GM19468 (cell line): ENCODE results near the gene VPS18.
"Not testable (repeated sequence)": the region's sequence is repeated elsewhere in the genome, so short reads cannot be mapped to it uniquely, and the experiment has no call there.

Source experiments
- ATAC-seq: cut with Tn5 transposase; IDR thresholded peaks from one replicate; pipeline ENCODE4 v1.9.1; 2021; ENCODE audit warnings: mild to moderate bottlenecking, moderate library complexity, moderate number of reproducible peaks; ENCODE audit not compliant: unreplicated experiment; ENCODE audit errors: extremely low read depth

VPS18 gene, protein sequence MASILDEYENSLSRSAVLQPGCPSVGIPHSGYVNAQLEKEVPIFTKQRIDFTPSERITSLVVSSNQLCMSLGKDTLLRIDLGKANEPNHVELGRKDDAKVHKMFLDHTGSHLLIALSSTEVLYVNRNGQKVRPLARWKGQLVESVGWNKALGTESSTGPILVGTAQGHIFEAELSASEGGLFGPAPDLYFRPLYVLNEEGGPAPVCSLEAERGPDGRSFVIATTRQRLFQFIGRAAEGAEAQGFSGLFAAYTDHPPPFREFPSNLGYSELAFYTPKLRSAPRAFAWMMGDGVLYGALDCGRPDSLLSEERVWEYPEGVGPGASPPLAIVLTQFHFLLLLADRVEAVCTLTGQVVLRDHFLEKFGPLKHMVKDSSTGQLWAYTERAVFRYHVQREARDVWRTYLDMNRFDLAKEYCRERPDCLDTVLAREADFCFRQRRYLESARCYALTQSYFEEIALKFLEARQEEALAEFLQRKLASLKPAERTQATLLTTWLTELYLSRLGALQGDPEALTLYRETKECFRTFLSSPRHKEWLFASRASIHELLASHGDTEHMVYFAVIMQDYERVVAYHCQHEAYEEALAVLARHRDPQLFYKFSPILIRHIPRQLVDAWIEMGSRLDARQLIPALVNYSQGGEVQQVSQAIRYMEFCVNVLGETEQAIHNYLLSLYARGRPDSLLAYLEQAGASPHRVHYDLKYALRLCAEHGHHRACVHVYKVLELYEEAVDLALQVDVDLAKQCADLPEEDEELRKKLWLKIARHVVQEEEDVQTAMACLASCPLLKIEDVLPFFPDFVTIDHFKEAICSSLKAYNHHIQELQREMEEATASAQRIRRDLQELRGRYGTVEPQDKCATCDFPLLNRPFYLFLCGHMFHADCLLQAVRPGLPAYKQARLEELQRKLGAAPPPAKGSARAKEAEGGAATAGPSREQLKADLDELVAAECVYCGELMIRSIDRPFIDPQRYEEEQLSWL

DNA sequence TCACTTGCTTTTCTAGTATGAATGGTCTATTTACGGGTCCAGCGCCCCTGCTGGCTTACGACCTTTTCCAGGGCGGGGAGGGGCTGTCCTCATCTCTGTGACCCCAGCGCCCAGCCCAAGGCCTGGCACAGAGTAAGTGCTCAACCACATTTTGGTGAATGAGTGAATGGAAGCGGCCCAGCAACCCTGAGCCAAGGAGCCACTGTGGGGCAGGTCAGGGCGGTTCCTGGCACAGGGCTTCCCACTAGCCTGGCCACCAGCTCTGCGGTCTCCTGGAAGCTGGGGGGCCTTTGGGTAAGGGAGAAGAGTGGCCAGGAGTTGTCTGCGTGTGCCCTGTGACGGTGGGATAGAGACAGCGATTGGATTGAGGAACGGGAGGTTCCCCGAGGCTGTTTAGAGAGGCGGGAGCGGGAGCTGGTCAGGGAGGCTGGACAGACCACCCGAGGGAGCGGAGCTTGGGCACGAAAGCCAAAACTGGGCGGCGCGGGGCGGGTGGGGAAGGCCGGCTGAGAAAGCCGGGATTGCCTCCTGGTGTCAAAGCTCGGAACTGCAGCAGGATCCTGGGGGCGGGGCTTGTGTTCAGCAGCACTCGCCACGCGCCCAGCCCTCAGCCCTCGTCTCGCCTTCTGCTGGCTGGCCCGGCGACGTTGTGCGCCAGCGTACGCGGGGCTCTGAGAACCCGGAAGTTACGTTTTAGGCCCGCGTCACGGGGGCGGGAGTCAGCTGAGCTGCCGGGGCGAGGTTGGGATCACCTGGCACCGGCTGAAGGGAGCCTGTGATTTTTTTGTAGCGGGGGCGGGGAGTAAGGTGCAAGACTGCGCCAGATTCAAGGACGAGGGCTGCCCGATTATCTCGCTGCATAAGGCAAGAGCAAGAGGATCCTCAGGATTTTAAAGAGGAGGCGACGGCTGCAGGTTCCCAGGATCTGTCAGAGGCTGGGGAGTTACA is at the start of gene VPS18:
VPS18 (plus strand) TSS at position 718 of the 948 bp plus-strand sequence. CDS start 319 bp downstream, outside the sequence.
- ATAC-seq = peak; percentile 82

GRCh38 chr15:40844696-40845030 is 49.6 kb upstream of the VPS18 start:
- ATAC-seq = no peak

DNA sequence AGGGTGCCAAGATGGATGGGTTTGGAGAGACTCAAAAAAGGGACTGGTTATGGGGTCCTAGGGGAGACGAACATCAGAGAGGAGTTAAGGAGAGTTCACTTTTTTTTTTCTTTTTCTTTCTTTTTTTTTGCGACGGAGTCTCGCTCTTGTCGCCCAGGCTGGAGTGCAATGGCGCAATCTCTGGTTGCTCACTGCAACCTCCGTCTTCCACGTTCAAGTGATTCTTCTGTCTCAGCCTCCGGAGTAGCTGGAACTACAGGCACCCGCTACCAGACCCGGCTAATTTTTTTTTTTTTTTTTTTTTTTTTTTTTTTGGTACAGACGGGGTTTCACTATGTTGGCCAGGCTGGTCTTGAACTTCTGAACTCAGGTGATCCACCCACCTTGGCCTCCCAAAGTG is 49.2 kb upstream of the VPS18 start:
- ATAC-seq = no peak

GRCh38 chr15:40845511-40846284 is 48.6 kb upstream of the VPS18 start:
- no peak for ATAC-seq

DNA sequence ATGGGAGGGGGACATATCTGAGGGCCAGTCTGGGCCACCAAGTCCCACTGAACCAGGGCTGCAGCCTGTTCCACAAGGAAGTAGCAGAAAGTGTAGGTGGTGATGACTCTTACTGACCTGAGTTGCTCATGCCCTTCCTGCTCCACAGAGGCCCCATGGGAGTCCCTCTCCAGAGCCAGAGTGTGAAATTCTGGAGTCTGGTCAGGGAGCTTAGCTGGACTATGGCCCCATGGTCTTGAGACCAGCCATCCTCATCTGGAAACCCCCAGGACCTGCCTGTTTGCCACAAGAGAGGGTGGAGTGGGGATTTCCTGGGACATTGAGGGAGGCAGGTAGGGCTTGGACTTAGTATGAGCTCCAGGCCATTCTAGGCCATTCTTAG is 47.4 kb upstream of the VPS18 start:
- ATAC-seq = no peak

- no peak for ATAC-seq
These were observed 46.9 kb upstream of the VPS18 start for GRCh38 chr15:40847223-40847961.

GRCh38 chr15:40850576-40851112 is 43.6 kb upstream of the VPS18 start:
- ATAC-seq = no peak

- no peak for ATAC-seq
These were observed 41.7 kb upstream of the VPS18 start for GRCh38 chr15:40852529-40852928.

- ATAC-seq = no peak
These were observed 40.9 kb upstream of the VPS18 start for GRCh38 chr15:40853241-40853890.

- no peak for ATAC-seq
These were observed 40.1 kb upstream of the VPS18 start for GRCh38 chr15:40854161-40854560.

DNA sequence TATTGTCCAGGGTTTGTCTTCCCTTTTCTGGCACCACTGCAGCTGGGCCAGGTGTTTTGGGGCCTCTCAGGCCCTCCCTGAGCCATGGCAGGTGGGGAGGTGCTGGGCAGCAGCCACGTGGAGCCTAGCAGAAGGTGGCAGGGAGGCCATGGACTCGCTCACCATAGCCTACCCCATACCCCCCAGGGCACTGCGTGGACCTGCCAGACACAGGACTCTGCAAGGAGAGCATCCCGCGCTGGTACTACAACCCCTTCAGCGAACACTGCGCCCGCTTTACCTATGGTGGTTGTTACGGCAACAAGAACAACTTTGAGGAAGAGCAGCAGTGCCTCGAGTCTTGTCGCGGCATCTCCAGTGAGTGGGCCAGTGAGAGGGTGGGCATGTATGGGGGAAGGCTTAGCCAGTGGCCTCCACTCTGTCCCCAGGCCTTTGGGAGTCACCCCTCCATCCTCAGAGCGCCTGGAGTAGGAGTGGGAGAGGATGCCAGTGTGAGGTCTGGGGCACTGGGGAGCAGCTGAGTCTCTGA is 38.5 kb upstream of the VPS18 start:
- ATAC-seq = no peak

DNA sequence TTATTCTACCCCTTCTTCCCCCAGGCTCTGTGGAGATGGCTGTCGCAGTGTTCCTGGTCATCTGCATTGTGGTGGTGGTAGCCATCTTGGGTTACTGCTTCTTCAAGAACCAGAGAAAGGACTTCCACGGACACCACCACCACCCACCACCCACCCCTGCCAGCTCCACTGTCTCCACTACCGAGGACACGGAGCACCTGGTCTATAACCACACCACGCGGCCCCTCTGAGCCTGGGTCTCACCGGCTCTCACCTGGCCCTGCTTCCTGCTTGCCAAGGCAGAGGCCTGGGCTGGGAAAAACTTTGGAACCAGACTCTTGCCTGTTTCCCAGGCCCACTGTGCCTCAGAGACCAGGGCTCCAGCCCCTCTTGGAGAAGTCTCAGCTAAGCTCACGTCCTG is 37.5 kb upstream of the VPS18 start:
- no peak for ATAC-seq

- no peak for ATAC-seq
These were observed 36.5 kb upstream of the VPS18 start for GRCh38 chr15:40857601-40858341.

GRCh38 chr15:40858706-40859105 is 35.5 kb upstream of the VPS18 start:
- ATAC-seq = no peak

DNA sequence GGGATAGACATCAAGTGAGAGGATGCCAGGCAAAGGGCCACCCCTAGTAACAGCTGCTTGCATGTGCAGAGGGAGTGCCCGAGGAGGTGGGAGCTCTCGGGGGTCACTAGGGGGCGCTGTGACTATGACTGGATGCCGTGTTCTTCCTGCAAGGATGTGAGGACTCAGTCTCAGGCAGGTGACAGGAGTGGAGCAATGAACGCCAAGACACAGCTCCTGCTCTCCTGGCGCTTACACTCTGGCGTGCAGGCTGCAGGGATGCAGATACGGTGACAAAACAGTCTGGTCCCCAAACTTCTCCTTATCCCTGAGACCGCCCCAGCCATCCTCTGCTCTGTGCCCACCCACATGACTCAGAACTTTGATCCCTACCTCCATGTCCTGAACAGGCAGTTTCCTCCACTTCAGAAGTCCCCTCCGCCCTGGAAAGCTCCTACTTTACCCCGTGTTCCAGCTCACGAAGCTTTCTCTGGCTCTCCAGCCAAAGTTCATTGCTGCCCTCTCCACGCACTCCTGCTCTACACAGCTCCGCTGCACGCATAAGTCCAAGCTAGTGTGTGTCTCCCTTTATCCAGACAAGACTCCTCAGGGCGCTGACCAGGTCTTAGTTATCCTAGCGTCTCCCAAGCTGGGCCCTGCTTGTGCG is 34.9 kb upstream of the VPS18 start:
- ATAC-seq = no peak

DNA sequence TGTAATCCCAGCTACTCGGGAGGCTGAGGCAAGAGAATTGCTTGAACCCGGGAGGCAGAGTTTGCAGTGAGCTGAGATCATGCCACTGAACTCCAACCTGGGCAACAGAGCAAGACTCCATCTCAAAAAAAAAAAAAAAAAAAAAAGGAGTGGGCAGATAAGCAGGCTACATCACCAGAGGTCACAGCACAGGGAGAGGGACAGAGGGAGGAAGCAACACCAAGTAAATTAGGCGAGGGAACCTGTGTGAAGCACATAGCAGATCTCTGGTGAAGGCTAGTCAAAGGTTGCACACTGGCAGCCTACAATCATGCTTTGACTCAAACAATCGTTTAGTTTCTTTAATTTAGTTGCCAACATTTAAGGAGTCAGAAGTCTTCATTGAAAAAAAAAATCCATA is 33.1 kb upstream of the VPS18 start:
- ATAC-seq = not testable (repeated sequence)
